ENCODE measurements around the gene FBXW5. TPM values are rescaled to one million over a fixed set of nuclear protein-coding genes. Genes with fewer than 3 reads are reported as not detected.
A peak's percentile ranks its signal among the peaks of the same experiment; 100 is the strongest.

The FBXW5 gene
- total and polyA plus RNA-seq, 10 of the 15 experiments (the other 5 are each of a cell fraction or from before 2014, with no cell fraction given), result 0.21 to 97.3 (median 44.5) TPM

DNA sequence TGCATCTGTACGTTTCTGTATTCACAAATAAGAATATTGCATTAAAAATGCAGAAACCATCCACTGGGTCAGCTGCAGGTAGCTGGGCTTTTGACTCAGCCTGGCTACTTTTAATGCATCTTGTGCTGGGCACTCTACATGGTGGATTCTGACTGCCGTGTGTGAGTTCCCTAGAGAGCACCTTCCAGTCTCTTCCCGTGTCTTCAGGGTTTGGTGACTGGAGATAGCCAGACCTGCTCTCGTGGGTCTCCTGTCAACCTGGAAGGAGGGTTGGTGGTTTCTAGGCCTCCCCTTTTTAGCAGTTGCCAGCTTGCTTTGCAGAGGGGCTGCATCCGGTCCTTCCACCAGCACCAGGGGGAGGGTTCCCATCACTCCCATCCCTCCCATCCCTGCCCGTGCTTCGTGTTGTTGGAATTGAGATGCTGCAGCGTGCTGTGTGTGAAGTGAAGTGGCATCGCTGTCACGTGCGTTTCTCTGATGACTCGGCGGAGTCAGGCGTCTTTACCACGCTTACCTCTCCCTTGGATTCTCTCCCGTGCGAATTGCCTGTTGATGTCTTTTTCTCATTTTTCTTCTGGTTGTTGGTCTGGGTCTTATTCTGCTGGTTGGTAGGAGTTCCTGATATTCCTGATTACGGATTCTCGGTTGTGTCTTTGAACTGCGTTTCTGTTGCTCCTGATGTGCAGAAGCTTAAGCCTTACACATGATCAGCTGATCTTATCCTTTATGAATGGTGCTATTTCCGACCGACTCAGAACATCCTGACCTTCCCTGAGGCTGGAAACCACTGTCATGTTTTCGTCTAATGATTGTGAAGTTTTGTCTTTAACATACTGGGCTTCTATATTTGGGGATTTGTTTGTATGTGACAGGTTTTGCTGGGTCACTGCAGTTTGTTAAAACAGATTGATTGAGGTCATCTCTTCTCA lies 16.9 kb downstream of the FBXW5 start:
- no peaks in the 10 kb centered on the region for H3K9me3 ChIP-seq (replicated peaks; ENCODE audit: control insufficient read depth, insufficient read depth, low read length)
- no peaks in the 10 kb centered on the region for H3K4me1 ChIP-seq (ENCODE audit: control insufficient read depth, insufficient read depth, low read length)
- WGBS (ENCODE audit: insufficient coverage, insufficient replicate concordance, low lambda C conversion rate, missing lambda C conversion rate), result 76% methylated on average over 18 of the region's 23 CpGs
- CTCF ChIA-PET, result interaction anchor here (0.7 to 0.9 kb wide), 2 partner anchors 9 to 88 kb away, joined by 3 read pairs; no protein-coding TSS in a partner anchor
- no peak overlapping the region for H2AFZ ChIP-seq (ENCODE audit: control insufficient read depth, low read depth, low read length)
- H4K20me1 ChIP-seq (ENCODE audit: control insufficient read depth, insufficient read depth), result no peaks in the 10 kb centered on the region
- H3K27me3 ChIP-seq (replicated peaks in 1 of 2; ENCODE audit: control insufficient read depth in 2 of 2, insufficient read depth in 2 of 2, low read length in 1 of 2), result no peaks in the 10 kb centered on the region
- H3K79me2 ChIP-seq (ENCODE audit: control insufficient read depth, insufficient read depth, low read length), result no peaks in the 10 kb centered on the region
- TF ChIP-seq POLR2AphosphoS5 (IDR thresholded peaks at IDR 0.05; ENCODE audit: low read length) (peak; percentile 25; the same call in 1 of the 2 replicates), POLR2A (IDR thresholded peaks at IDR 0.05; ENCODE audit: low read depth, low read length) (peak; percentile 33; the same call in 1 of the 2 replicates), FOXM1 (IDR thresholded peaks at IDR 0.05; ENCODE audit: low read depth, low read length) (no peak)
- RAD21 ChIA-PET (ENCODE audit: unreplicated experiment), result no interaction called here
- in situ Hi-C loops (cut with MboI) (no loop called here), intact Hi-C loops (cut with micrococcal nuclease; ENCODE audit: unreplicated experiment) (no loop called here)
- SMC1A ChIA-PET (ENCODE audit: uncharacterized antibody, unreplicated experiment), result no interaction called here
- no peak overlapping the region for H3K27ac ChIP-seq (ENCODE audit: control insufficient read depth, insufficient read depth)
- H3K9ac ChIP-seq (ENCODE audit: control insufficient read depth, insufficient read depth, low read length), result no peak overlapping the region
- no peak overlapping the region for H3K4me2 ChIP-seq (ENCODE audit: control insufficient read depth, insufficient read depth)
- BruUV-seq (replicated peaks), result TSS peak; percentile 51
- DNase-seq (ENCODE audit: low read depth, low spot score) (no peak), FAIRE-seq (no peak), ATAC-seq (no peak)
- POLR2A ChIA-PET, result no interaction called here
- H3K4me3 ChIP-seq, result no peak overlapping the region
- peaks cover 16 to 18% of the 10 kb centered on the region in 2 experiments for H3K36me3 ChIP-seq (ENCODE audit: control insufficient read depth in 2 of 2, insufficient read depth in 2 of 2, low read length in 1 of 2)

DNA sequence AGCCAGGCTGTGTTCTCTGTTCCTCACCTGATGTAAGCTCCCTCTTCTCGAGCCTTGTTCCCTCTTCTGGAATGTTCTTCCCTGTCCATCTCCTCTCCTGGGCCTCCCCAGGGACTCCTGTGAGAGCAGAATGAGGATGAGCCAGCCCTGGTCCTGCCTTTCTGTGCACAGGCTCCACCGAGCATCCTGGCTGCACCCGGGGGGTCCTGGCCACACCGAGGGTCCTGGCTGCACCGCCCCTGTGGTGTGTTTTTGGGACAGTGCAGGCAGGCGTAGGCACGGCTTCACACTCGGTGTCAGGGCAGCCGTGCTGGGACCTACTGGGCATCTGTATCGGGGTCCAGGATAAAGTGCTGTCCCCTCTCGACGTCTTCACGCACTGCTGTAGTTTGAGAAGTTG lies 17.8 kb downstream of the FBXW5 start:
- Histone ChIP-seq H3K4me3 (no peak overlapping the region), H3K36me3 (ENCODE audit: control insufficient read depth in 2 of 2, insufficient read depth in 2 of 2, low read length in 1 of 2) (peaks cover 21 to 23% of the 10 kb centered on the region in 2 experiments), H3K9me3 (replicated peaks; ENCODE audit: control insufficient read depth, insufficient read depth, low read length) (no peaks in the 10 kb centered on the region), H3K79me2 (ENCODE audit: control insufficient read depth, insufficient read depth, low read length) (no peaks in the 10 kb centered on the region), H4K20me1 (ENCODE audit: control insufficient read depth, insufficient read depth) (no peaks in the 10 kb centered on the region), H3K27me3 (replicated peaks in 1 of 2; ENCODE audit: control insufficient read depth in 2 of 2, insufficient read depth in 2 of 2, low read length in 1 of 2) (no peaks in the 10 kb centered on the region), H2AFZ (ENCODE audit: control insufficient read depth, low read depth, low read length) (no peak overlapping the region), H3K9ac (ENCODE audit: control insufficient read depth, insufficient read depth, low read length) (no peak overlapping the region), H3K27ac (ENCODE audit: control insufficient read depth, insufficient read depth) (no peak overlapping the region), H3K4me1 (ENCODE audit: control insufficient read depth, insufficient read depth, low read length) (no peaks in the 10 kb centered on the region), H3K4me2 (ENCODE audit: control insufficient read depth, insufficient read depth) (no peak overlapping the region)
- ChIA-PET RAD21 (ENCODE audit: unreplicated experiment) (no interaction called here), SMC1A (ENCODE audit: uncharacterized antibody, unreplicated experiment) (no interaction called here), CTCF (interaction anchor here (0.7 to 0.9 kb wide), 2 partner anchors 10 to 85 kb away, joined by 3 read pairs; partner anchors contain the start of gene AJM1), POLR2A (no interaction called here)
- BruUV-seq (replicated peaks), result no TSS peak
- ATAC-seq (no peak), DNase-seq (ENCODE audit: low read depth, low spot score) (no peak), FAIRE-seq (no peak)
- intact Hi-C loops (cut with micrococcal nuclease; ENCODE audit: unreplicated experiment), result no loop called here
- 99% methylated on average over 13 of the region's 13 CpGs for WGBS (ENCODE audit: insufficient coverage, insufficient replicate concordance, low lambda C conversion rate, missing lambda C conversion rate)
- no peak for TF ChIP-seq BCL11A (IDR thresholded peaks at IDR 0.05; ENCODE audit: low read depth, low read length)
- TF ChIP-seq HCFC1 (IDR thresholded peaks at IDR 0.05; ENCODE audit: low read length), result no peak
- TF ChIP-seq USF2 (IDR thresholded peaks at IDR 0.05; ENCODE audit: borderline replicate concordance, low read depth, low read length), result no peak
- TF ChIP-seq NR2C2 (IDR thresholded peaks at IDR 0.05; ENCODE audit: borderline replicate concordance, control insufficient read depth, insufficient read length, low read depth), result no peak
- no peak for TF ChIP-seq ELK1 (IDR thresholded peaks at IDR 0.05; ENCODE audit: low read depth, low read length)
- TF ChIP-seq CEBPB (IDR thresholded peaks at IDR 0.05; ENCODE audit: borderline replicate concordance in 1 of 2, low read depth in 2 of 2, low read length in 2 of 2), result no peak
- no peak for TF ChIP-seq MAX (IDR thresholded peaks at IDR 0.05; ENCODE audit: low read depth, low read length)
- TF ChIP-seq, protein P1, sequence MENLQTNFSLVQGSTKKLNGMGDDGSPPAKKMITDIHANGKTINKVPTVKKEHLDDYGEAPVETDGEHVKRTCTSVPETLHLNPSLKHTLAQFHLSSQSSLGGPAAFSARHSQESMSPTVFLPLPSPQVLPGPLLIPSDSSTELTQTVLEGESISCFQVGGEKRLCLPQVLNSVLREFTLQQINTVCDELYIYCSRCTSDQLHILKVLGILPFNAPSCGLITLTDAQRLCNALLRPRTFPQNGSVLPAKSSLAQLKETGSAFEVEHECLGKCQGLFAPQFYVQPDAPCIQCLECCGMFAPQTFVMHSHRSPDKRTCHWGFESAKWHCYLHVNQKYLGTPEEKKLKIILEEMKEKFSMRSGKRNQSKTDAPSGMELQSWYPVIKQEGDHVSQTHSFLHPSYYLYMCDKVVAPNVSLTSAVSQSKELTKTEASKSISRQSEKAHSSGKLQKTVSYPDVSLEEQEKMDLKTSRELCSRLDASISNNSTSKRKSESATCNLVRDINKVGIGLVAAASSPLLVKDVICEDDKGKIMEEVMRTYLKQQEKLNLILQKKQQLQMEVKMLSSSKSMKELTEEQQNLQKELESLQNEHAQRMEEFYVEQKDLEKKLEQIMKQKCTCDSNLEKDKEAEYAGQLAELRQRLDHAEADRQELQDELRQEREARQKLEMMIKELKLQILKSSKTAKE (IDR thresholded peaks at IDR 0.05; ENCODE audit: low read depth, poor library complexity, severe bottlenecking), result no peak
- TF ChIP-seq IKZF2 (IDR thresholded peaks at IDR 0.05), result no peak
- in situ Hi-C loops (cut with MboI), result no loop called here
